ENCODE measurements around the gene SAMD4A.

Gene SAMD4A

DNA sequence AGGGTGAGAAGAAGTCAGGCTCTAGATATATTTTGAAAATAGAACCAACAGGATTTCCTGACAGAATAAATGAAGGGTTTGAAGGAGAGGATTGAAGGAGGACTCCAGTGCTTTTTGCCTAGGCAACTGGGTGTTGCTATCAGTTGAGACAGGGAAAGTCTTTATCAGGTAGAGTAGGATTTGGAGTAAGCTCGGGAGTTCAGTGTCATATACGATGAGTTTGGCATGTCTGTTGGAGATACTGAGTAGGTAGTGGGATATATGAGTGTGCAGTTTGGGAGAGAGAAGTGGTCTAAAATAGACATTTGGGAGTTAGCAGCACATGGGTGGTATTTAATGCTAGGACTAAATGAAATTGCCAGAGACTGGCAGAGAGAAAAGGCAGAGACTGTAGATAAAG, 141.2 kb downstream of the SAMD4A start:
- Mint-ChIP-seq H3K36me3 (ENCODE audit: low read depth) (no peaks in the 10 kb centered on the region), H3K4me1 (peaks cover 22% of the 10 kb centered on the region), H3K27me3 (ENCODE audit: low read depth) (no peaks in the 10 kb centered on the region), H3K9me3 (no peaks in the 10 kb centered on the region), H3K4me3 (no peak overlapping the region), H3K27ac (no peak overlapping the region)
- TF ChIP-seq, protein P1, sequence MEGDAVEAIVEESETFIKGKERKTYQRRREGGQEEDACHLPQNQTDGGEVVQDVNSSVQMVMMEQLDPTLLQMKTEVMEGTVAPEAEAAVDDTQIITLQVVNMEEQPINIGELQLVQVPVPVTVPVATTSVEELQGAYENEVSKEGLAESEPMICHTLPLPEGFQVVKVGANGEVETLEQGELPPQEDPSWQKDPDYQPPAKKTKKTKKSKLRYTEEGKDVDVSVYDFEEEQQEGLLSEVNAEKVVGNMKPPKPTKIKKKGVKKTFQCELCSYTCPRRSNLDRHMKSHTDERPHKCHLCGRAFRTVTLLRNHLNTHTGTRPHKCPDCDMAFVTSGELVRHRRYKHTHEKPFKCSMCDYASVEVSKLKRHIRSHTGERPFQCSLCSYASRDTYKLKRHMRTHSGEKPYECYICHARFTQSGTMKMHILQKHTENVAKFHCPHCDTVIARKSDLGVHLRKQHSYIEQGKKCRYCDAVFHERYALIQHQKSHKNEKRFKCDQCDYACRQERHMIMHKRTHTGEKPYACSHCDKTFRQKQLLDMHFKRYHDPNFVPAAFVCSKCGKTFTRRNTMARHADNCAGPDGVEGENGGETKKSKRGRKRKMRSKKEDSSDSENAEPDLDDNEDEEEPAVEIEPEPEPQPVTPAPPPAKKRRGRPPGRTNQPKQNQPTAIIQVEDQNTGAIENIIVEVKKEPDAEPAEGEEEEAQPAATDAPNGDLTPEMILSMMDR (IDR thresholded peaks at IDR 0.05; ENCODE audit: unreplicated experiment in 3 of 3): no peak

DNA sequence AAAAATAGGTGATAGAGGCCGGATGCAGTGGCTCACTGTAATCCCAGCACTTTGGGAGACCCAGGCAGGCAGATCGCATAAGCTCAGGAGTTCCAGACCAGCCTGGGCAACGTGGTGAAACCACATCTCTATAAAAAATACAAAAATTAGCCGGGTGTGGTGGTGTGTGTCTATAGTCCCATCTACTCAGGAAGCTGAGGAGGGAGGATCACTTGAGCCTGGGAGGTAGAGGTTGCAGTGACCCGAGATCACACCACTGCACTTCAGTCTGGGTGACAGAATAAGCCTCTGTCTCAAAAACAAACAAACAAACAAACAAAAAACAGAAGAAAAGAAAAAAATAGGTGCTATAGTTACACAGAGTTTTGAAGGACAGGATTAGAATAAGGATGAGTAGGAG, 142.1 kb downstream of the SAMD4A start:
- no peaks in the 10 kb centered on the region for H3K27me3 Mint-ChIP-seq (ENCODE audit: low read depth)
- peaks cover 27% of the 10 kb centered on the region for H3K4me1 Mint-ChIP-seq
- no peak overlapping the region for H3K4me3 Mint-ChIP-seq
- no peak overlapping the region for H3K27ac Mint-ChIP-seq
- no peaks in the 10 kb centered on the region for H3K9me3 Mint-ChIP-seq
- H3K36me3 Mint-ChIP-seq (ENCODE audit: low read depth): no peaks in the 10 kb centered on the region
- TF ChIP-seq, protein P1 (IDR thresholded peaks at IDR 0.05; ENCODE audit: unreplicated experiment in 3 of 3): no peak

DNA sequence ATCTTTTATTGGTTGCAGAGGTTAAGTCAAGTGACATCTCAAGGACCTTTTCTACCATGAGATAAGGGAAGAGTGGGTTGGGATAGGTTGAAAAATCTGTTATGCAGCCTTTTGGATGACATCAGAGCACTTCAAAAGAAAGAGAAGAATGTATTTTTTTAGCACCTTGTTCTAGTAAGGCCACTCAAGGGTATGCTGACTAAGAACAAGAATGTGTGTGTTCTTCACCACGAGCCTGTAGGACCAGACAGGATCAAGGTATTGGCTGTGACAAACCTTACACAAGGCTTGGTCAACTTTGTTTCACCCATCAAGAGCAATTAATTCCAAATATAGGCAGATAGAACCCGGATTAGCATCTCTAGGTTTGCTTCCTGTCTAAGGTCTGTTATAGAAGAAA, 142.5 kb downstream of the SAMD4A start:
- H3K9me3 Mint-ChIP-seq: no peaks in the 10 kb centered on the region
- no peak overlapping the region for H3K27ac Mint-ChIP-seq
- peaks cover 31% of the 10 kb centered on the region for H3K4me1 Mint-ChIP-seq
- no peaks in the 10 kb centered on the region for H3K36me3 Mint-ChIP-seq (ENCODE audit: low read depth)
- TF ChIP-seq, protein P1 (IDR thresholded peaks at IDR 0.05; ENCODE audit: unreplicated experiment in 3 of 3): no peak
- no peaks in the 10 kb centered on the region for H3K27me3 Mint-ChIP-seq (ENCODE audit: low read depth)
- no peak overlapping the region for H3K4me3 Mint-ChIP-seq

DNA sequence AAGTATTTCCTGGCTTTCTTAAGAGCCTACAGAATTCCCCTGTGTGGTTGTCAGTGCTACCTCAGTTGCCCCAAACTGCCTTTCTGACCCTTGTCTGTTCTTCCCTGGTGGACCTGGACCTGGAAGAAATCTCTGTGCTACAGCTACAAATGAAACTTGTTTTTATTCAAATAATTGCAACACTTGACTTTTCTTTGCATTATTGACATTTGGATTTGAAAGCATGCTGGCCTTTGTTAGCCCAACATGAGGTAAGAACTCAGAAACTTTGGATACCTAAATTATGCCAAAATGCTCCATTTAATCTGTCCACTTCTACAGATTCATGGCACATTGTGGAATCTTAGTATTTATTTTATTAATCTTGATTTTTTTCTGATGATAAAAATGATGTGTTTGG, 142.9 kb downstream of the SAMD4A start:
- TF ChIP-seq, protein P1 (IDR thresholded peaks at IDR 0.05; ENCODE audit: unreplicated experiment in 3 of 3): no peak
- no peak overlapping the region for H3K4me3 Mint-ChIP-seq
- H3K27ac Mint-ChIP-seq: no peak overlapping the region
- H3K4me1 Mint-ChIP-seq: peaks cover 34% of the 10 kb centered on the region
- no peaks in the 10 kb centered on the region for H3K36me3 Mint-ChIP-seq (ENCODE audit: low read depth)
- no peaks in the 10 kb centered on the region for H3K27me3 Mint-ChIP-seq (ENCODE audit: low read depth)
- H3K9me3 Mint-ChIP-seq: no peaks in the 10 kb centered on the region

DNA sequence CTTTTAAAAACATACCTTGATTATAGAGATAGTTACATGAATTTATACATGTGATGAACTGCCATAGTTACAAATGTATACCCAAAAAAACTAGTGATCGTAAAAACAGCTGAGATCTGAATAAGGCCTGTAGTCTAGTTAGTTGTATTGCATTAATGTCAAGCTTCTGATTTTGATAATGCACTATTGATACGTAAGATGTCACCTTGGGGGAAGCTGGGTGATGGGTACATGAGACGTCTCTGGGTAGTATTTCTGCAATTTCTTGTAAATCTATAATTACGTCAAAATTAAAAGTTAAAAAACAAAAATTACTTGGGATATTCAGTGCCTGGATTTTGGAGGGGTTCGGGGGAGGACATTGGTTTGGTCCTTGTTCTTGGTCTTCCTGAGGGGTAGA, 144.4 kb downstream of the SAMD4A start:
- H3K36me3 Mint-ChIP-seq (ENCODE audit: low read depth): no peaks in the 10 kb centered on the region
- H3K4me3 Mint-ChIP-seq: no peak overlapping the region
- H3K4me1 Mint-ChIP-seq: peaks cover 39% of the 10 kb centered on the region
- peak overlapping the region in 1 of 3 experiments; percentile 79 for H3K27ac Mint-ChIP-seq
- no peaks in the 10 kb centered on the region for H3K9me3 Mint-ChIP-seq
- TF ChIP-seq, protein P1 (IDR thresholded peaks at IDR 0.05; ENCODE audit: unreplicated experiment in 3 of 3): no peak
- H3K27me3 Mint-ChIP-seq (ENCODE audit: low read depth): no peaks in the 10 kb centered on the region

DNA sequence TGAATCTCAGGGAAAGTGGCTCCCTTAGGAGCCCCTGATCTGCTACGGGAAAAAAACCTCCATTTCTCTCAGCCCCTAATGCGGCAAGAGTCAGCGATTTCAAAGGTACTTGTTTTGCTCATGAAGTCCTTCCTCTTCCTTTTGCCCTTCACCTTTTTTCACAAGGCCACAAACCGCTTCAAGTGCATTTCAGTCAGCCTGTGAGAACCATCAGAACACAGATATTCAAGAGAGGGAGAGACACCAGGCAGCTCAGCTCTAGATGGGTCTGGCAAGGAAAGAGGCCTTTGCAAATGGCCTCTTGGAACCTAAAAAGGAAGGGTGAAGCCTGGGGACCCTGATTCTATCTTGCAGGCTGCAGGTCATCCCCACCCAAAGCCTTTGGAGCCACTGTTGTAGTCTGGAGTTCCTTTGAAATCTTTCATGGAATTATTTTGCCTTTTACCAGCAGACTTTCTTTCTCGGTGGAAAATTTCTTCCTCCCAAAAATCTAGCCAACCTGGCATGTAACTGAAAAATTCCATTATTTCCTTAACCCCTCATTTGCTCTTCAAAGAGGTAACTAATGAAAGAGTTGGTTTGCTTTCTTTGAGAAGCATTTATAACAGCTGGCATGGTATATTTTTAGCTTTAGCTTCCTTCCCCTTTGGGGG, 145.0 kb downstream of the SAMD4A start:
- Mint-ChIP-seq H3K27me3 (ENCODE audit: low read depth) (no peaks in the 10 kb centered on the region), H3K9me3 (no peaks in the 10 kb centered on the region), H3K27ac (peak overlapping the region in 2 of 3 experiments; percentile 52 to 79), H3K4me1 (peaks cover 39% of the 10 kb centered on the region), H3K36me3 (ENCODE audit: low read depth) (no peaks in the 10 kb centered on the region), H3K4me3 (peak overlapping the region in 1 of 3 experiments; percentile 50)
- TF ChIP-seq, protein P1 (IDR thresholded peaks at IDR 0.05; ENCODE audit: unreplicated experiment in 3 of 3): no peak
